Vagina (tissue), 2 donors: ENCODE data around the gene NANOS2.

Experiments used
- POLR2A ChIP-seq, 2 donors: fragments of 450-650 bp; IDR thresholded peaks; one replicate each; pipeline ENCODE4 v1.6.1; 2017; ENCODE audit warnings: antibody characterized with exemption in 2 of 2, mild to moderate bottlenecking in 2 of 2, moderate library complexity in 2 of 2
- POLR2AphosphoS5 ChIP-seq, 2 donors: sonication (generic); formaldehyde crosslinking; IDR thresholded peaks; one replicate each; pipeline ENCODE4 v1.9.0; 2017; ENCODE audit warnings: antibody characterized with exemption in 2 of 2, mild to moderate bottlenecking in 2 of 2, low read depth in 1 of 2; ENCODE audit not compliant: insufficient read depth in 1 of 2
- TF ChIP-seq, protein P1 (sequence below), 3 experiments: fragments of 450-650 bp in 2 of 3; fragments of 200-600 bp in 1 of 3; sonication (generic) in 1 of 3; IDR thresholded peaks; one replicate each; pipeline ENCODE4 v1.5.1; 2017 to 2019; ENCODE audit warnings: antibody characterized with exemption in 3 of 3, mild to moderate bottlenecking in 2 of 3, moderate library complexity in 2 of 3

DNA sequence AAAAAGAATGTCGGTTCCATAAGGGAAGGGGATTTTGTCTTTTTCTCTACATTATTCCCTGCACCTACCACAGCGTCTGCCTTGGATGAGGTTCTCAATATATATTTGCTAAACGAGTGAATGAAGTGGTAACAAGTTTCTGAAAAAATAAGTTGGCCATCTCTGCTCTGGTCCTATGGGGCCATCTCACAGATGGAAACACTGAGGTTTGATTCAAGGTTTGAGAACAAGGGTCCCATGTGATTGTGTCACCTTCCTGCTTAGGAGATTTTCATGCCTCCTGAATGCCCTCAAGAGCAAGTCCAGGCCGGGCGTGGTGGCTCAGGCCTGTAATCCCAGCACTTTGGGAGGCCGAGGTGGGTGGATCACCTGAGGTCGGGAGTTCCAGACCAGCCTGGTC, 15.3 kb downstream of the NANOS2 start:
- TF ChIP-seq, protein P1, sequence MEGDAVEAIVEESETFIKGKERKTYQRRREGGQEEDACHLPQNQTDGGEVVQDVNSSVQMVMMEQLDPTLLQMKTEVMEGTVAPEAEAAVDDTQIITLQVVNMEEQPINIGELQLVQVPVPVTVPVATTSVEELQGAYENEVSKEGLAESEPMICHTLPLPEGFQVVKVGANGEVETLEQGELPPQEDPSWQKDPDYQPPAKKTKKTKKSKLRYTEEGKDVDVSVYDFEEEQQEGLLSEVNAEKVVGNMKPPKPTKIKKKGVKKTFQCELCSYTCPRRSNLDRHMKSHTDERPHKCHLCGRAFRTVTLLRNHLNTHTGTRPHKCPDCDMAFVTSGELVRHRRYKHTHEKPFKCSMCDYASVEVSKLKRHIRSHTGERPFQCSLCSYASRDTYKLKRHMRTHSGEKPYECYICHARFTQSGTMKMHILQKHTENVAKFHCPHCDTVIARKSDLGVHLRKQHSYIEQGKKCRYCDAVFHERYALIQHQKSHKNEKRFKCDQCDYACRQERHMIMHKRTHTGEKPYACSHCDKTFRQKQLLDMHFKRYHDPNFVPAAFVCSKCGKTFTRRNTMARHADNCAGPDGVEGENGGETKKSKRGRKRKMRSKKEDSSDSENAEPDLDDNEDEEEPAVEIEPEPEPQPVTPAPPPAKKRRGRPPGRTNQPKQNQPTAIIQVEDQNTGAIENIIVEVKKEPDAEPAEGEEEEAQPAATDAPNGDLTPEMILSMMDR (IDR thresholded peaks at IDR 0.05) = no peak
- TF ChIP-seq POLR2AphosphoS5 (IDR thresholded peaks at IDR 0.05; ENCODE audit: insufficient read depth in 1 of 2, low read depth in 1 of 2) (no peak), POLR2A (IDR thresholded peaks at IDR 0.05) (no peak)
